Endometrium (tissue), 2 donors: ENCODE measurements around the gene SLC6A2.
"Not testable (repeated sequence)": the region's sequence is repeated elsewhere in the genome, so short reads cannot be mapped to it uniquely, and the experiment has no call there.

Experiments used
- FAIRE-seq: peaks from 2 replicates; lab custom pipeline; 2012; peaks lifted over from hg19 to GRCh38; lab: Jason Lieb, UNC
- donor health status: control.
- donor health status: control.

Gene SLC6A2

GRCh38 chr16:55655897-55656681, at the start of gene SLC6A2:
SLC6A2 (plus strand) TSS chr16:55655988; CDS start chr16:55656695, 707 bp downstream.
- no peak for FAIRE-seq

GRCh38 chr16:55613613-55614335, 42.0 kb upstream of the SLC6A2 start:
- no peak for FAIRE-seq

- FAIRE-seq: no peak
Measured at GRCh38 chr16:55615071-55615470, 40.7 kb upstream of the SLC6A2 start.

- not testable (repeated sequence) for FAIRE-seq
Measured at GRCh38 chr16:55615670-55616069, 40.1 kb upstream of the SLC6A2 start.

GRCh38 chr16:55621771-55622170, 34.0 kb upstream of the SLC6A2 start:
- no peak for FAIRE-seq

GRCh38 chr16:55622272-55622671, 33.5 kb upstream of the SLC6A2 start:
- FAIRE-seq: no peak

- no peak for FAIRE-seq
Measured at GRCh38 chr16:55622930-55623561, 32.7 kb upstream of the SLC6A2 start.

GRCh38 chr16:55623640-55624039, 32.1 kb upstream of the SLC6A2 start:
- FAIRE-seq: no peak

- no peak for FAIRE-seq
Measured at GRCh38 chr16:55624696-55625095, 31.1 kb upstream of the SLC6A2 start.

- FAIRE-seq: no peak
Measured at GRCh38 chr16:55625843-55626242, 29.9 kb upstream of the SLC6A2 start.

- no peak for FAIRE-seq
Measured at GRCh38 chr16:55628306-55628968, 27.4 kb upstream of the SLC6A2 start.

- no peak for FAIRE-seq
Measured at GRCh38 chr16:55630774-55631173, 25.0 kb upstream of the SLC6A2 start.

- FAIRE-seq: peak; percentile 51
Measured at GRCh38 chr16:55632259-55632658, 23.5 kb upstream of the SLC6A2 start.

- FAIRE-seq: no peak
Measured at GRCh38 chr16:55634193-55634592, 21.6 kb upstream of the SLC6A2 start.

GRCh38 chr16:55638256-55638655, 17.5 kb upstream of the SLC6A2 start:
- no peak for FAIRE-seq

GRCh38 chr16:55640701-55641327, 15.0 kb upstream of the SLC6A2 start:
- FAIRE-seq: no peak

- FAIRE-seq: peak; percentile 8
Measured at GRCh38 chr16:55641430-55642056, 14.2 kb upstream of the SLC6A2 start.

- no peak for FAIRE-seq
Measured at GRCh38 chr16:55642611-55643010, 13.2 kb upstream of the SLC6A2 start.

- no peak for FAIRE-seq
Measured at GRCh38 chr16:55643161-55643970, 12.4 kb upstream of the SLC6A2 start.

GRCh38 chr16:55645986-55646385, 9.8 kb upstream of the SLC6A2 start:
- no peak for FAIRE-seq

GRCh38 chr16:55647343-55647742, 8.4 kb upstream of the SLC6A2 start:
- no peak for FAIRE-seq
